Nephron (organoid): ENCODE measurements around the gene SIAH1.
A peak's percentile ranks its signal among the peaks of the same experiment; 100 is the strongest.
"Not testable (repeated sequence)": the region's sequence is repeated elsewhere in the genome, so short reads cannot be mapped to it uniquely, and the experiment has no call there.

Source experiments
- H3K27ac Mint-ChIP-seq, 3 experiments: 2 replicates each; pipeline ENCODE4 v1.8.0; 2020; ENCODE audit warnings: mixed read lengths in 3 of 3, mild to moderate bottlenecking in 2 of 3, moderate library complexity in 1 of 3
- H3K27me3 Mint-ChIP-seq: 2 replicates; pipeline ENCODE4 v1.8.0; 2021; ENCODE audit warnings: low read depth, mild to moderate bottlenecking, moderate library complexity, mixed read lengths
- H3K36me3 Mint-ChIP-seq: 2 replicates; pipeline ENCODE4 v1.8.0; 2020; ENCODE audit warnings: low read depth, mixed read lengths
- H3K4me1 Mint-ChIP-seq: 2 replicates; pipeline ENCODE4 v1.8.0; 2020; ENCODE audit warnings: mixed read lengths
- H3K4me3 Mint-ChIP-seq, 3 experiments: 2 replicates each; pipeline ENCODE4 v1.8.0; 2020; ENCODE audit warnings: mild to moderate bottlenecking in 3 of 3, mixed read lengths in 3 of 3, moderate library complexity in 2 of 3
- H3K9me3 Mint-ChIP-seq: 2 replicates; pipeline ENCODE4 v1.8.0; 2020; ENCODE audit warnings: mixed read lengths
- CTCF ChIP-seq, 3 experiments: fragments of 200-600 bp; sonication (generic); IDR thresholded peaks; one replicate each; pipeline ENCODE4 v1.5.0; 2021; ENCODE audit warnings: antibody characterized with exemption in 3 of 3; ENCODE audit not compliant: unreplicated experiment in 3 of 3

The SIAH1 gene

GRCh38 chr16:48356633-48357376, 28.4 kb downstream of the SIAH1 start:
- Mint-ChIP-seq H3K36me3 (peaks cover 56% of the 10 kb centered on the region), H3K27me3 (no peaks in the 10 kb centered on the region), H3K4me3 (no peak overlapping the region), H3K9me3 (no peaks in the 10 kb centered on the region), H3K27ac (peak overlapping the region in 1 of 3 experiments; percentile 24), H3K4me1 (no peaks in the 10 kb centered on the region)
- TF ChIP-seq CTCF (IDR thresholded peaks at IDR 0.05; ENCODE audit: unreplicated experiment in 3 of 3), result no peak

GRCh38 chr16:48354877-48355855, 30.0 kb downstream of the SIAH1 start:
- Mint-ChIP-seq H3K4me3 (no peak overlapping the region), H3K4me1 (no peaks in the 10 kb centered on the region), H3K9me3 (no peaks in the 10 kb centered on the region), H3K27me3 (no peaks in the 10 kb centered on the region), H3K36me3 (peaks cover 55% of the 10 kb centered on the region), H3K27ac (no peak overlapping the region)
- no peak for TF ChIP-seq CTCF (IDR thresholded peaks at IDR 0.05; ENCODE audit: unreplicated experiment in 3 of 3)

GRCh38 chr16:48354385-48354784, 30.8 kb downstream of the SIAH1 start:
- not testable (repeated sequence) for H3K9me3 Mint-ChIP-seq, H3K27me3 Mint-ChIP-seq, H3K4me1 Mint-ChIP-seq, H3K27ac Mint-ChIP-seq, H3K4me3 Mint-ChIP-seq
- H3K36me3 Mint-ChIP-seq, result peaks cover 60% of the 10 kb centered on the region

- Mint-ChIP-seq H3K4me1 (no peaks in the 10 kb centered on the region), H3K27ac (peak overlapping the region; percentile 37 to 59 (median 45)), H3K9me3 (no peaks in the 10 kb centered on the region), H3K27me3 (no peaks in the 10 kb centered on the region), H3K4me3 (no peak overlapping the region), H3K36me3 (peaks cover 62% of the 10 kb centered on the region)
- peak; percentile 69 to 74 (median 74) for TF ChIP-seq CTCF (IDR thresholded peaks at IDR 0.05; ENCODE audit: unreplicated experiment in 3 of 3)
Observed at GRCh38 chr16:48353565-48354163, 31.5 kb downstream of the SIAH1 start.

- H3K36me3 Mint-ChIP-seq, result peaks cover 62% of the 10 kb centered on the region
- no peaks in the 10 kb centered on the region for H3K4me1 Mint-ChIP-seq
- no peaks in the 10 kb centered on the region for H3K9me3 Mint-ChIP-seq
- TF ChIP-seq CTCF (IDR thresholded peaks at IDR 0.05; ENCODE audit: unreplicated experiment in 3 of 3), result no peak
- no peak overlapping the region for H3K4me3 Mint-ChIP-seq
- H3K27ac Mint-ChIP-seq, result no peak overlapping the region
- H3K27me3 Mint-ChIP-seq, result no peaks in the 10 kb centered on the region
Observed at GRCh38 chr16:48352648-48353390, 32.4 kb downstream of the SIAH1 start.
